GM12865 (cell line): ENCODE measurements around the gene MUC6.

Experiments
- DNase-seq: peaks from one replicate; pipeline ENCODE4 v3.0.0; 2010; ENCODE audit warnings: low read depth
- H3K4me3 ChIP-seq: 2 replicates; pipeline ENCODE4 v1.5.1; 2011; ENCODE audit warnings: mild to moderate bottlenecking, low read depth, low read length, control low read depth
- TF ChIP-seq, protein P1 (sequence below): IDR thresholded peaks from 2 replicates; pipeline ENCODE4 v1.5.1; 2011; ENCODE audit warnings: low read length, control low read depth, low read depth, inconsistent platforms; ENCODE audit not compliant: insufficient read depth; ENCODE audit errors: missing control alignments

The MUC6 gene

DNA sequence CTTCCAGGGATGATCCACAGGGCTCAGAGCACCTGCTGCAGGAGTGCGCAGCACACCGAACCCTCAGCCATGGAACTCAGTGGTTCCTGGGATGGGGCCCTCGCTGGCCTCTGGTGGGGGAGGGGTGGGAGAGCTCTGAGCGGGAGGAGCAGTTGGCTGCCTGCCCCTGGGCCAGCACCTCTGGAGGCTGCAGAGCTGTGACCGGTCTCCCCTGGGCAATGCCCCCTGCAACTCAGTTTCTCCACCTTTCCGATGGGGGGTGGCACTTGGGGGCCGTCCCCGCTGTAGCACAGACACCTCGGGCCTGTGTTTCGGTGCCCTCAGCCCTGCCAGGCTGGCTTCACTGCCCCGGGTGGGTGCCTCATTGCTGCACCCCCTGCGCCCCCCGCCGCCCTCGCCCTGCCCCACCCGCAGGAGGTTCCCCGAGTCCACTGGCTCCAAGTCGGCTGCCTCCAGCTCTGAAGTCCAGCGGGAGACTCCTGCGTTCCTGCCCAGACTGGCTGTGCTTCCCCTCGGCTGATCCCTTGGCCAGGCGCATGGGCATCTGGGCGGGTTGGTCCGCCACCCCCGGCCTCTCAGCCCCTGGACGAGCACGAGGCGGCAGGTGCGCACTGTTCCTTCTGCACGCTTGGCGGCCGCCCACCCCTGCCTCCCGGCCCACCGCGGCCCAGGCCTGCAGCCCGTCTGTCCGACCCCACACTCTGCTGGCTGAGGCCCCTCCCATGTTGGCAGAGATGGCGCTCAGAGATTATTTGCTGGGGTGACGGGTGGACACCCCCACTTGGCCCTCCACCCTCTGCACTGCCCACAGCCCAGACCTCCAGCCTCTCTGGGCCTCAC is 1.8 kb downstream of the MUC6 start:
- H3K4me3 ChIP-seq, result no peak overlapping the region
- TF ChIP-seq, protein P1, sequence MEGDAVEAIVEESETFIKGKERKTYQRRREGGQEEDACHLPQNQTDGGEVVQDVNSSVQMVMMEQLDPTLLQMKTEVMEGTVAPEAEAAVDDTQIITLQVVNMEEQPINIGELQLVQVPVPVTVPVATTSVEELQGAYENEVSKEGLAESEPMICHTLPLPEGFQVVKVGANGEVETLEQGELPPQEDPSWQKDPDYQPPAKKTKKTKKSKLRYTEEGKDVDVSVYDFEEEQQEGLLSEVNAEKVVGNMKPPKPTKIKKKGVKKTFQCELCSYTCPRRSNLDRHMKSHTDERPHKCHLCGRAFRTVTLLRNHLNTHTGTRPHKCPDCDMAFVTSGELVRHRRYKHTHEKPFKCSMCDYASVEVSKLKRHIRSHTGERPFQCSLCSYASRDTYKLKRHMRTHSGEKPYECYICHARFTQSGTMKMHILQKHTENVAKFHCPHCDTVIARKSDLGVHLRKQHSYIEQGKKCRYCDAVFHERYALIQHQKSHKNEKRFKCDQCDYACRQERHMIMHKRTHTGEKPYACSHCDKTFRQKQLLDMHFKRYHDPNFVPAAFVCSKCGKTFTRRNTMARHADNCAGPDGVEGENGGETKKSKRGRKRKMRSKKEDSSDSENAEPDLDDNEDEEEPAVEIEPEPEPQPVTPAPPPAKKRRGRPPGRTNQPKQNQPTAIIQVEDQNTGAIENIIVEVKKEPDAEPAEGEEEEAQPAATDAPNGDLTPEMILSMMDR, result no peak
- DNase-seq, result no peak

DNA sequence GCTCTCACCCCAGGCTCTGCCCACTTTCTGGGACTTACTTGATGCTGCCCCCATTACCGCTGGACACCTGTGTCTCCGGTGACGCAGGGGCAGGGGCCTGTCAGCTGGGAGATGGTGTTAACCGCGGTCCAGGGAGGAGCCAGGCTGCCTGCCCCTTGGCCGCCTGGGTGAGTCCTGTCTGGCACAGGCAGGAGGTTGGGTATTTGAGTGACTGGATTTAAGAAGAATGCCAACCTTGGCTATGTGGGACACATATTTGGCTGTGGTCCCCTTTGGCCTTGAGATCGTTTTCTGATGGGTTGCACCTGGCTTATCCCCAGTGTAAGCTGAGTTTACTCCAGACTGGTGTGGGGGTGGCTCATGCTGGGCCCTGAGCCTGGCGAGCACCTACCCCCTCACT is 2.5 kb downstream of the MUC6 start:
- H3K4me3 ChIP-seq, result no peak overlapping the region
- DNase-seq, result no peak
- TF ChIP-seq, protein P1, result no peak

DNA sequence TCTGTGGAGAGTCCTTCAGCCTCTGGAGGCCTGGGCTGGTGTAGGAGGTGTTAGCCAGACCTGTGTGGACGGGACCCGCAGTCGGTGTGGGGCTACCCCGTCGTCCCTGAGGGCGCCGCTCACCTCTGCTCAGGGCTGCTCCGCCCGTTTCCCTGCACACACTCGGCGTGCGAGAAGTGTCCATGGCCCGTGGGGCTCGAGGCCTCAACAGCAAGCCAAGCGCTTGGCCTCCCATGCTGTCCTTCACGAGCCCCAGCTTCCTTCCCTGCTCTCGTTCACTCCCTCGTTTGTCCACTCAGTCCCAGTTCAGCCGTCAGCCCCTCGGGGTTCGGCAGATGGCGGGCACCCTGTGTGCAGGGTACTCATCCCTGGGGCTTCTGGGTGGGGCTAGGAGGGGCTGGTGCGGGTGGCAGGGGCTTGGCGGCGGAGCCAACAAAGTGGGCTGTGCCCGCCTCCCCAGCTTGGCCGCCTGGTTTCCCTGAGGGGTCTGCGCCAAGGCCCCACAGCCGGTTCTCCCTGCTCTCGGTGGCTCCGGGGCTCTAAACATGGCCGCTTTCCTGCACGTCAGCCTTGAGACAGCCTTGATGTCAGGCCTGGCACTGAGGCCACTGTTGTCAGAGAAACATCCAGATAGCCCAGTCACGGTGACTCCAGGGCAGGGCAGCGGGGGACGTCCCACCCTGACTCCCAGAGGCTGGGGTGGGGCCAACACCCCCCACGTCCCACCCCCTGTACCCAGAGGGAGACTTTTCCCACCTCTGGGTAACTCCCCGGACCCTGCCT is 3.3 kb downstream of the MUC6 start:
- no peak for DNase-seq
- no peak overlapping the region for H3K4me3 ChIP-seq
- TF ChIP-seq, protein P1, result no peak

DNA sequence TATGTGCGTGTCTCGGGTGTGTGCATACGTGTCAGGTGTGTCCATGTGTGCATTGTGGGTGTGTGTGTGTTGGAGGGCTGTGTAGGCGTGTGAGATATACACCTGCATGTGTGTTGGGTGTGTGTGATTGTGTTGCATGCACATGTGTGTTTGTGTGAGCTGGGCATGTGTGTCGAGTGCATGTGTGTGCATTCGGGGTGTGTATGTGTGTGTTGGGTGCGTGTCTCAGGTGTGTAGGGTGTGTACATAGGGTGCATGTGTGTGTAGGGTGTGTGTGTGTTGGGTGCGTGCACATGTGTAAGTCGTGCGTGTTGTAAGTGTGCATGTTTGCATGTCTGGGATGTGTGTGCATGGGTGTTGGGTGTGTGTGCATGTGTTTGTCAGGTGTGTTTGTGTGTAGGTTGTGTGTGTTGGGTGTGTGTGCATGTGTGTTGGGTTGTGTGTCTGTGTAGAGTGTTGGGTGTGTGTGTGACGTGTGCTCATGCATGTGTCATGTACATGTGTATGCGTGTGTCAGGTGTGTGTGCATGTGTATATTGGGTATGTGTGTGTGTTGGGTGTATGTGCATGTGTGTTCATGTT is 4.1 kb downstream of the MUC6 start:
- no peak overlapping the region for H3K4me3 ChIP-seq
- TF ChIP-seq, protein P1, result no peak
- DNase-seq, result no peak

DNA sequence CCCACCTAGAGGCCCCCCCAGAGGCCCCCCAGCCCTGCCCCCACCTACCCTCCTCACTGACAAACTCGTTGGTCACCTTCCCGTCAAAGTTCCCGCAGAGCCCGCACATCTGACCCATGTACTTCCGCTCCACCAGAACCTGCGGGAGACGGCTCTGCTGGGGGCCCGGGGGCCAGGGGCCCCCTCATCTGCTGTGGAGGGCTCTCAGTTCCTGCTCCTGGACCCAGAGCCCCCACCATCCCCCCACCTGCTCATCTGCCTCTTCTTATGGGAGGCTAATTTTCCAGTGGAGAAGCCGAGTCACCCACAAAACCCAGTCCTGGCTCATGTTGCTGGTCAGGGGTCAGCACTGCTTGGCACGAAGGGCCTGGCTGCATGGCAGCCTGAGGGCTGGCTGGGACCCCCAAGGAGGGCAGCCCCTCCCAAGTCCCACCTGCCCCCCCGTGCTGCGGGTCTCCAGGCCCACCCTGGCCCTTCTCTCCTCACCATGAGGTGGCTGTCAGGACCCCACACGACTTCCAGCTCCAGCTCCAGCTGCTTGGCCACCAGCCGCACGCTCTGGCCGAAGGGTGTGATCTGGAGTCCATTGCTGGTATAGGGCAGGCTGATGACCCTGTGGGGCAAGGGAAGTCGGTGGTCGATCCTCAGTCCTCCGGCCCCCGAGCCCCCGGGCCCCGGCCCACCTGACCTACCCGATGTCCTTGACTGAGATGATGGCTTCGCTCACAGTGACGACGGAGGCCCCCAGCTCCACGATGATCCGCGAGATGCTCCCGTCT is 5.2 kb downstream of the MUC6 start:
- TF ChIP-seq, protein P1, result no peak
- no peak overlapping the region for H3K4me3 ChIP-seq
- DNase-seq, result no peak

DNA sequence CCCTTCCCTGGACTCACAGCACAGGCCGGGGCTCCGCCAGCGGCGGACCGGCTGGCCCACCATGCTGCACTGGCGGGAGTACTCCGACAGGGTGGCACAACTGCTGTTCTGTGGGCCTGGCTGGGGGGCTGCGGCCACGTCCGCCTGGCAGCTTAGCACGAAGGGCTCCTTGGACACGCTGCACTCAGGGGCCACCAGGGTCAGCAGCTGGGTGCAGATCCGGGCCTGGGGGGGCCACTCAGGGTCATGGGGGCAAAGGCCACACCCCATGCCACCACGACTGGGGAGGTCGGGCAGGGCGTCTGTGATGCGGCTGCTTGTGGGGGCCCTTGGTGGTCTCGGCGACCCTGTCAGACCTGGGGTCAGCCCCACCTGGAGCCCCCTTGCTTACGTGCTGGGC is 6.0 kb downstream of the MUC6 start:
- TF ChIP-seq, protein P1, result no peak
- no peak overlapping the region for H3K4me3 ChIP-seq
- no peak for DNase-seq
